Amniotic epithelial cell (primary cell): ENCODE measurements around the gene RNF225.
"Not testable (repeated sequence)": the region's sequence is repeated elsewhere in the genome, so short reads cannot be mapped to it uniquely, and the experiment has no call there.

Experiments
- DNase-seq: peaks from one replicate; pipeline ENCODE4 v3.0.0-alpha.2; 2010; ENCODE audit warnings: low read depth

RNF225 gene

DNA sequence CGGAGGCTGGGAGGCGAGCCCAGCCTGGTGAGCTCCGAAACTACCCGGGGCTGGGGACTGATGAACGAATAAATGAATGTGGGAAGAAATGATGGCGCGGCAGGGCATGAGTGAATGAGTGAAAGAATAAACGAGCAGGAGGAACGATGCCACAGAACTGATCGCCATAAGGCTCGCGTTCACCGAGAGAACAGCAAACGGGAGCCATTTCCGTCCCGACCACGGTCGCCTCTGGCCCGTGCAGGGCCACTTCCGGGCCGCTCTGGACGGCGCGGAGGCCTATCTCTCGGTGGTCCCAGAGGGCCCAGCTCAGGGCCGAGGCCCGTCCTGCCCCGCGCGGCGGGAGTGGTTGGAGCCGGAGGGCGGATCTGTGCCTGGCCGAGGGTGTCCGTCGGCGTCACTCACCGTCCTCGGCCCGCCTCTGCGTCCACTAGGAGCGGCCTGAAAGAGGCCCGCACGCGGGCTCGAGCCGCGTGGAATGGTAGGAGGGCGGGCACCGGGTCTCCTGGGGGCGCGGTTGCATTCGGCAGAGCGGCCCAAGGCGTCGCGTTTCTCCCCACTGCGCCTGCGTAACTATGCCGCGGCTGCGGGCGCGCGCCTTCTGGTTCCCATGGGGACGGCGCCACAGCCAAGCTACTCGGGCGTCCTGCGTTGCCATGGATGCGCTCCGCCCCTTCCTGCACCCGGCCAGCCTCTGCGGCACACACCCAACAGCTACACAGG is 33.0 kb upstream of the RNF225 start, which contains the start of gene ZNF497:
ZNF497 (minus strand) TSS at position 480 of the 723 bp plus-strand sequence. CDS start 5,116 bp downstream, outside the sequence.
- peak; percentile 91 for DNase-seq

DNA sequence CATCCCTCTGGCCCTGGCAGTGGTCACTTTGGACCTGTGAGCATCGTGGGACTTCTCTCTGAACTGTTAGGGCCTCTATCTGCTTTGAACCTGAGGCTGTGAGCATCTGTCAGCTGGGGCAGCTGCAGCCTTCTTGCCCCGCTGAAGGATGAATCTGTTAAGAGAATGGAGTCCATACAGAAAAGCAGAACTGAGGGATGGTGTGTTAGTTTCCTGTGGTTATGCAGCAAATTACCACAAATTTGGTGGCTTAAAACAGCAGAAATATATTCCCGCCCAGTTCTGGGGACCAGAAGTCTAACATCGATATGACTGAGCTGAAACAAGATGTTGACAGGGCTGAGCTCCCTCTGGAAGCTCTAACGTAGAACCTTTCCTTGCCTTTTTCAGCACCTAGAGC is 31.3 kb upstream of the RNF225 start:
- no peak for DNase-seq

DNA sequence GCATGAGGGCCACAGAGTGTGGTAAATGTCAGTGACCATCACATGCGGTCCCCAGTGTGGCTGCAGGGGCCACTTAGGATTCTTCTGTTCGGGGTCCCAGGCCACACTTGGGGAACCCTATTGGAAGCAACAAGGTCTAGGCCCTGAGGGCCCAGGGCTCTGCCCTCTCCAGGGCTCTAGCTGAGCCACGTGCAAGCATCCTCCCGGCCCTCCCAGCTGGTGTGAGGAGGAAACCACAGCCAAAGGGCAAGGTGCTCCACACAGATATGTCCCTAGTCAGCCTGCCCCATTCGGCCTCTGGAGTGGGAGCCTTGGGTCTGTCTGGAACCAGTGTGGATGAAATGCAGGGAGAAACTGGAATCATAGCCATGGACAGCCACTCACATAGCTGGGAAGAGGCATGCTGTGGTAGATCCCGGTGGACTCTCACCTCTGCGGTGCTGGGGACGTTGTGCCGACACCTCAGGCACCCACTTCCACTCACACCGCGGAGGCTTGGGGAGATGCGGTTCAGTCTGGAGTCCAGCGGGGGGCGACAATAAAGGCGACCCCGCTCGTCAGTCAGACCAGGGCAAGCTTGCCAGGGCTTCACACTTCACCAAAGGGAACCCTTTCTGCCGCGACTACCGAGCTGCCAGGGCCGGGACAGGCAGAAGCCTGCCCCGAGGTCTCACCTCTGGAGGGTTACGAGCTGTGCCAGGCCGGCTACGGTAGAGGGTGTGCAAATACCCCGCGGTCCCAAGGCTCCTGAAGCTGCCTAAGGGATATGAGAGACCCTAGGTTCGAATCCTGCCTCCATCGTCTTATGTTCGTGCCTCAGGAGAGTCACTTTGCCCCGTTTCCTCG is 28.6 kb upstream of the RNF225 start:
- no peak for DNase-seq

DNA sequence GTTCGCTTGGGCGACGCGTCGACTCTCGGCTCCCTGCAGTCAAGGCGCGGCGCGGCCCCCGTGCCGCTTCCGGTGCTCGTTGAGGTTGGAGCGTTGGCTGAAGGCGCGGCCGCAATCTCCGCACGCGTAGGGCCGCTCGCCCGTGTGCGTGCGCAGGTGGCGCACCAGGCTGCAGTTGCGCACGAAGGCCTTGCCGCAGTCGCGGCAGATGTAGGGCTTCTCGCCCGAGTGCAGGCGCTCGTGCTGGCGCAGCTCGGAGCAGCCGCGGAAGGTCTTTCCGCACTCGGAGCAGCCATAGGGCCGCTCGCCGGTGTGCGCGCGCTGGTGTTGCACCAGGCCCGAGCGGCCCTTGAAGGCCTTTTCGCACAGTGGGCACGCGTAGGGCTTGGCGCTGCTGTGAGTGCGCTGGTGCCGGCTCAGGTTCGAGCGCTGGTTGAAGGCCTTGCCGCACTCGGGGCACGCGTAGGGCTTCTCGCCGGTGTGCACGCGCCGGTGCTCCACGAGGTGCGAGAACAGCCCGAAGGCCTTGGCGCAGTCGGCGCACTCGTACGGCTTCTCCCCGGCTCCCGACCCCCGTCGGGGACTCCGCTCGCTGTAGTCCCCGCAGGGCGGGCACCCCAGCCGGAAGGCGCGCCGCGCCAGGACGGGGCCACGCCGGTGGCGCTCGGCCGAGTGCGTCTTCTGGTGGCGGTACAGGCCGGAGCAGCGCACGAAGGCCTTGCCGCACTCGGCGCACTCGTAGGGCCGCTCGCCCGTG is 27.6 kb upstream of the RNF225 start:
- no peak for DNase-seq

DNA sequence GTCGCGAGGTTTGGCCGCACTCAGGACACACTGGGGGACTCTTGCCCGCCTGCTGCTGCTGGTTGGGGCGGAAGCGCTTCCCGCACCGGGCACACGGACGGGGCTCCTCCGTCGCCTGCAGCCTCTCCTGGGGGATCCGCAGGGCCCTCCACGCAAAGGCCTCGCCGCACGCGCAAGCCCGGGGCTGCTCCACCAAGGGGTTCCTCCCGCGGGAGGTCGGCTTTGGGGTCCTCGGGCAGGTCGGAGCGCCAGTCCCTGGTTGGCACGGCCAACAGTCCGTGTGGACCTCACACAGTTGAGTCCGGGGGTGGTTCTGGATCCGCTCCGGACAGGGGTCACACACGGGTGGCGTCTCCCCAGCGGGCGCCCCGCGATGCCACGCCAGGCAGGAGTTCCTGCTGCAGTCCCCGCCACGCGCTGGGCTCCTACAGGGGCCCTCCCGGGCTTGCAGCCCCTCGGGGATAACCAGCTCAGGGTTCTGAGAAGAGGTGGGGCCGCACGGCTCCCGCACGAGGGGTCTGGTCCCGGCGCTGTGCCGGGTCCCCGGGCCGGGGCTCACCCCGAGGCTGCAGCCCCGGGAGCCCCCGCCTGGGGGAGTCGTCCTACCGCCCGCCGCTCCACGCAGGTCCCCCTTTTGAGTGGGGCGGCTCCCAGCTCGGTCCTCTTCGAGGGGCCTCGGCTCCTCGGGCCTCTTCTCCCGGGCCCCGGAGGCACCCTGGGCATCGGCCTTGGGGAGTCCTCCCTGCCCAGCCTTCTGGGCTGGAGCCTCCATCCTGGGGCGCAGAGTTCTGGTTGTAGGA is 26.7 kb upstream of the RNF225 start:
- no peak for DNase-seq

DNA sequence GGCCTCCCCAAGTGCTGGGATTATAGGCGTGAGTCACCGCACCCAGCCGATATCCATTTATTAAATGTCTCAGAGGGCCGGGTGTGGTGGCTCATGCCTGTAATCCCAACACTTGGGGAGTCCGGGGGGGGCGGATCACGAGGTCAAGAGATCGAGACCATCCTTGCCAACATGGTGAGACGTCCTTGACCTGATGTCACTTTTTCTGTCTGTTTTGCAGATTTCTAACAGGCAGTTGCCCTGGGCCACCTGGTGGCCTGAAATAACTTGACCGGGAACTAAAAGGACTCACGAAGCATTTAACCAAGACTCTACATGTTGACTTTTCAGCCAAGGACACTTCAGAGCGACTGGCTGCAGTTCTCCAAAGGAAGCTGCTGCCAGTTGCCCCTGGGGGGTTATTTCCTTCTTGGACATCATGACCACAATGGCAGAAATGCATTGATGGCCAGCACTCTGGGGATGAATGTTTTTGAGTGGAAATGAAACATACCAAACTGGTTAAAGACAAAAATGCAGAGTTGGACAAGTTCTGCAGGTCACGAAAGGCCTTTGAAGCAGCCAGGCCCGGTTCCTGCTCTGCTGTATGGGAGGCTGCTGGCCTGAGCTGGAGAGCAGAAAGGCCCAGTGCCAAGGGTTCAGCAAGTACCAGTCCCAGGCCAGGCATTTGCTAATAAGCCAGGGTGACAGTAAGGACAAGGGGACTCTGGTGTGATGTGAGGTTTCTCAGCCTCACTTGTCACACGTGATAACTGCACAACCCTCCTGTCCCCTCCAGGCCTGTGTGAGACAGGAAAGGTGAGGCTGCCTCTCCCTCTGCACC is 22.9 kb upstream of the RNF225 start:
- DNase-seq, result no peak

DNA sequence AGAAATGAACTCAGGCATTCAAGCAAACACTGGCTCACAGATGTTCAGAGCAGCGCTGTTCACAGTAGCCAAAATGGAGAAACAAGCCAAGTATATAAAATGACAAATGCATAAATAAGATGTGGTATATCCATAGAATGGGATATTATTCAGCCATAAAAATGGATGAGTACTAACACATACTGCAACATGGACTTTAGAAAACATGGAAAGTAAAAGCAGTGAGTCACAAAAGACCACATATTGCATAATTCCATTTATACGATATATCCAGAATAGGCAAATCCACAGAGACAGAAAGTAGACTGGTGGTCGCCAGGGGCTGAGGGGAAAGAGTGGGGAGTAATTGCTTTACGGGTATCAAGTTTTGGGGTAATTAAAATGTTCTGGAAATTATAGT is 21.3 kb upstream of the RNF225 start:
- peak; percentile 50 for DNase-seq

DNA sequence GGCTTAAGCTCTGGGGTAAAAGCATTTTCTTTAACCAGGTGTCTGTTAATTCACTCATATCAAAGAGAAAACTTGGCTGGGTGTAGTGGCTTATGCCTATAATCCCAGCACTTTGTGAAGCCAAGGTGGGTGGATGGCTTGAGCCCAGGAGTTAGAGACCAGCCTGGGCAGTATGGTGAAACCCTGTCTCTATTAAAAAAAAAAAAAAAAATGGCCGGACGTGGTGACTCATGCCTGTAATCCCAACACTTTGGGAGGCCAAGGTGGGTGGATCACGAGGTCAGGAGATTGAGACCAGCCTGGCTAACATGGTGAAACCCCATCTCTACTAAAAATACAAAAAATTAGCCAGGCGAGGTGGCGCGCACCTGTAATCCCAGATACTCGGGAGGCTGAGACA is 18.7 kb upstream of the RNF225 start:
- not testable (repeated sequence) for DNase-seq

DNA sequence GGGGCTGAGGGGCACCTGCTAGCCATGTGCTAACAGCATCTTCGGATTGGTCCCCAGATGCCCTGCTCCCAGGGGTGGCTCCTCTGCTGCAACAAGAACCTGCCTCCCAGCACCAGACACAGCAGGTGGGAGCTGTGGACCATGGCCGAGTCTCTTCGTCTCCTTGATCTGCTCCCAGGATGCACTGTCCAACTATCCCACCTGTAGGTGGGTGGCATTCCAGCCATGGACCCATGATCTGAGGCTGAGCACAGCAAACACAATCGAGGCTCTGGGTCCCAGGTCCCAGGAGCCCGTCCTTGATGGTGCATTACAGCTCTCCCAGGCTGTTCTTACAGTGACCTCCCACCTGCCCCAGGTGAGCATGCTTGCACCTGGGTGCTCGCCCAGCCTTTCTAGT is 16.2 kb upstream of the RNF225 start:
- DNase-seq, result no peak

DNA sequence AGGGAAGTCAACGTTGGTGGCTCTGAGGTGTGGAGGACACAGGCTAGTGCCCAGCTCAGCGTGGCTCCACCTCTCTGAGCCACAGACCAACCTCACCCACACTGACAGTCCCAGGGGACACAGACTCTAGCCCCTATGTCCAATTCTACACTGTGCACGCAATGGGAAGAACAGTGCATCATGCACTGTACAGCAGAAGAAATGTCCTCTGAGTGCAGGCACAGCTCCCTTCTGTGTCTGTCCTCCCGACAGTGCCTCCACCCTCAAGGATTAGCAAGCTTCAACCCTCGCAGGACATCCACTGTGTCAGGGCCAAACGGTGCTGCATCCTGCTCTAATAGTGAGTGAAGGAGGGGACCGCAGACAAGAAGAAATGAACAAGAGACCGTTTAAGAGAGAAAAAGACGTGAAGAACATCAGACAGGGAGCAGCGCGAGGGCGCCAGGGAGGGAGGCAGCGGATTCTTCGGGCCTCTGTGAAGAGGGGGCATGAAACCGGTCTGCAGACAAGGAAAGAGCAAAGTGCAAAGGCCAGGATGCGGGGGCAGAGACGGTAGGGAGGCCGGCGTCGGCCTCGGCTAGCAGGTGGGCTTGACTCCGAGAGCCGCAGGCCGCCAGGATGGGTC is 15.3 kb upstream of the RNF225 start:
- no peak for DNase-seq

DNA sequence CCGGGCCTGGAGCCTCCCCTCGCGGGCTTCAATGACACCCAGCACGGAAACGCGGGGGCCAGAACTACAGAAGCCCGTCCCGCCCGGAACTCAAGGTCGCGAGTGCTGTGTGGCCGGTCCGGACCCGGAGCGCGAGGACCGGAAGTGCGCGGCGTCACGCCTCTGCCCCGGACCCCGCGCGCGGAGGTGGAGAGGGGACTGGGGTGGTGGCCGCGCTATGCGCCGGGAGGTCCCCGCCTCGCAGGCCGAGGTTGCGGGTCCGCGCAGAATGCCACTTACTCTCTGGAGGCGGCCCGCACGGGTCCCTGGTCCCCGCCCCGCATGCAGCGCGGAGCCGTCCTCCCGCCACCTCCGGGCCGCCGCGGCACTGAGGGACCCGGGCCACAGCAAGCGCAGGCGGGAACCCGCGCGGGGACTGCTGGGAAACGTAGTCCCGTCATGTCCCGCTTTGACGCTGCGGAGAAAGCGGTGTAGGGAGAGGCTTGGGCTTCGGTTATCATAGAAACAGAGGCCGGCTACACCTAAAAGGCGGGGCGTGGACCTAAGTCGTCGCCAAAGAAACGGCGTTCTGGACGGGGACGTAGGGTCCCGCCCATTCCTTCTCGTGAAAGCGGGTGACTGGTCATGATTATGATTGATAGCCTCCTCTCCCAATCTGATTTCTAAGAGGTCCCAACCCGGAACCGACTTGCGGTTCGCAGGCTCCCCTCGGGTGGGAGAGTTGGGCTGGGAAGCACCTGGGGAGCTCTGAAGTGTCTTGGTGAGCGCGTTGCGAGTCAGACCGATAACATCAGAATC is 14.6 kb upstream of the RNF225 start, which contains the start of gene ZNF837:
ZNF837 (minus strand) TSS at position 369 of the 798 bp plus-strand sequence. CDS start 11,698 bp downstream, outside the sequence.
- peak; percentile 100 for DNase-seq

DNA sequence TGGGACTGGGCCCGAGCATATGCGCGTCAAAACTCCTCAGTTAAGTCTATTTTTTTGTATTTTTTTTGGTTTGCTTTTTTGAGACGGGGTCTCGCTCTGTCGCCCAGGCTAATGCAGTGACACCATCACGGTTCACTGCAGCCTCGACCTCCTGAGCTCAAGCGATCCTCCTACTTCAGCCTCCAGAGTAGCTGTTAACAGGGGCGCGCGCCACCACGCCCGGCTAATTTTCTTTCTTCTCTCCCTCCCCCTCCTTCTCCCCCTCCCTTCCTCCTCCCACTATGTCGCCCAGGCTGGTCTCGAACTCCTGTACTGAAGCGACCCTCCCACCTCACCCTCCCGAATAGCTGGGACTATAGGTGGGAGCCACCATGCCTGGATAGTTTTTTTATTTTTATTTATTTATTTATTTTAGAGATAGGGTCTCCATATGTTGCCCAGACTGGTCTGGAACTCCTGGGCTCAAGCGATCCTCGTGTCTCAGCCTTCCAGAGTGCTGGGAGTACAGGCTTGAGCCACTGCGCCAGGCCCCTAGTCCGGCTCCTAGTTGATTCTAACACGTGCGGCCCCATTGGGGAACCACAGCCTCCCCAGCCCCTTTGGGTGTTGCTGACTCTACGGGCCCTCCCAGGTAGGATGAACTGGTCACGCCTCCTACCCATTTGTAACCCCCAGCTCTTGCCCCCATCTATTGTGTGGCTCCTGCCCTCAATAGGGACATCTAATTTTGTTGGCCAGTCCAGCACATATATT is 13.8 kb upstream of the RNF225 start:
- no peak for DNase-seq

DNA sequence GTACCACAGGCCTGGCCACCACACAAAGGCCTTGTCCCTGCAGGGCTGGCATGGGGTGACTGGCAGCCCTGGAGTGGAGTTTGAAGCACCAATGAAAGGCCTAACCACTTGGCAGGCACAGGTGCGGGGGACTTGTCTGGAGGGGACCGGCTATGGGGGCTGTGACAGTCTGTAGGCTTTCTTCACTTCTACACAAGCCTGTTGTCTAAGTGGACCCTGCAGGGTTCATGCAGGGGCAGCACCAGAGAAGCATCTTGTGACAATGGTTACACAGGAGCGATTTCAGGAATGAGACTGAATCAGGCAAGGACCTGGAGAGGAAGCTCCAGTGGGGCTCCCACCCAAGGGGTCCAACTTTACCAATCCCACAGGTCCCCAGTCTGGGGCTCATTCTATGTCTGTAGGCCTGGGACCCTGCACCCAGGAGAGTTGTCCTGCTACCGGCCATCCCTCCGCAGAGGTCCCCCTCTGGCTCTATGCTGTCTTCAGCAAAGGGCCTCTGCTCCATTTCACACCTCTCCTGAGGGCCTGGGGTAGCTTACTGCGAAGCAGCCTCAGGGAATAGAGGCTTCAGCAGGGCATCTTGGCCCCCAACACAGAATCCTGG is 12.4 kb upstream of the RNF225 start:
- DNase-seq, result no peak

DNA sequence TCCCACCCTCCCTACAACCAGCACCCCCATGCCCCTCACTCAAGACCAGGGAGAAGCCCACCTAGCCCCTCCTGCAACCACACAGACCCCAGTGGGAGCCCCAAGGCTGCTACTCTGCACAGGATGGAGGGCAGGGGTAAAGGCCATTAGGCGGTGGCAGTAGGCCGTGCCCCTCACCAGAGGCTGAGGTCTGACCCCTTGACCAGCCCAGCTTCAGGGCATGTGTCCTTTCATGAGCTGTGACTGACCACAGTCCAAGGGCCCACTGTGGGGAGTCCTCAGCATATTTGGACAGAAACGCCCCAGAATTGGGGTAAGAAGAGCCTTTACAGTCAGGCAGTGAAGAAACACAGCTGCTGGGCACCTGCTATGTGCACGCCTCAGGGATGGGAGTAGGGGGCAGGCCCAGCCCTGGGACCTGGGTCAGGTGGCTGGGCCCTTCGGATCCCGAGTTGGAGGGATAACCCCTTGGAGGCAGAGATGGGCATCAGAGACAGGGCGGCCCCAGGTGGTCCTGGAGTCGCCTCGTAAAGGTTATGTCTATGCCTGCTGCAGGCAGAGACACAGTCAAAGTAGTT is 10.1 kb upstream of the RNF225 start:
- no peak for DNase-seq

DNA sequence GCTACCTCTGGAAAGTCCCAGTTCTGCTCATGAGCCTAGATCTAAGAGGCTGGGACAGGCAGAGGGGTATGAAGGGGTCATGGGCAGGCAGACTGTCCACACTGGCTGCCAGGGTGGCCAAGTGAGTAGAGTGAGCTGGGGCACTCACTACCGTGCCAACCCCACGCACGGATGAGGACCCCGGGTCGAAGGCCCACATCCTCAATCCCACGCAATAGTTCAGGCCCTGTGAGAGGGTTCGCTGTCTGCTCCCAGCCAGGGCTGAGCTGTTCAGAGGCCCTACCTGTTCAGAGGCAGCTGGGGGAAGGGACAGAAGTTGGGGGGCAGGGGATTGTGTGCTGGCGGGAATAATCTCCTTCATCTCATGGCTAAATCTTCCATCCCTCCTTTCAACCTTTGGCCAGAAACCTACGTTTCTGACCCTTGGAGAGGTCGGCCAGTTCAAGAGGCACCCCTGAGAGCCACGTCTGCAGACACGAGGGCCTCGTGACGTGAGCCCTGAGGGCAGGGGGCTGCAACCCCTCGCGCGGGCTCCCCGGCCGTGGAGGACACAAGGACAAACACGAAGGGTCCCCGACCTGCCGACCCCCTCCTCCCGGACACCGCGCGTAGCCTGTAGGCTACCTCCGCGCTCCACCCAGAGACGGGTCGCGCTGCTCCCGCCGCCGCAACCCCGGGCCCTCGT is 9.4 kb upstream of the RNF225 start:
- no peak for DNase-seq

DNA sequence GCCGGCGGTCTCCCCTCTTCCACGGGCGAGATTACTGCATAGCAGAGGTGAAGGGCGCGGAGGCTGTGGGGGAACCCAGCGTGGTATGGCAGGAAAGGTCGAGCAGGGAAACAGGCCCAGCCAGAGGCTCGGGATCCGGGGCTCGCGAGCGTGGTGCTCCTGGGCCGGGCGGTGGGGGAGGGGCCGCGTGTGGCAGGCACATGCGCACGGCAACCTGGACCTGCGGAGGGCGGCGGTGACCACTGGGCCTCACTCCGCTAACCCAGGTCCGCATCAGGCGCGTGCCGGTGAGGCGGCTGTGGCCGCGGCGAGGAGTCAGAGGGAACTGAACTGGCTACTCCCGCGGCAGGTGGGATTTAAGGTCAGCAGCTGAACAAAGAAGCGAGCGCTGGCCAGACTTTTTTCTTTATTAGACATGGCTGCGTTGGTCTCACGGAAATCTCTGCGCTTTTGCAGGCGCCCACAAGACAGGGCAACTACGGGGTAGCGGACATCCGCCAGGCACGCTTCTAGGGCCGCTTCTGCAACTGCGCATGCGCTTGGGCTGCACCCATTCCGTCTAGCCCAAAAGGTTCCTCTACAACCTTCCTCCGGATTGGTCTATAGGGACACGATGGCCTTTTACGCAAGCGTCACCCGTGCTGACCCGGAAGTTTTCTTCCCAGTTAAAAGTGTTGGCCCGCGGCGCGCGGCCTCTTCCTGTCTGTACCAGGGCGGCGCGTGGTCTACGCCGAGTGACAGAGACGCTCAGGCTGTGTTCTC is 8.7 kb upstream of the RNF225 start, which contains the start of gene RPS5:
RPS5 (plus strand) TSS at position 694 of the 762 bp plus-strand sequence. CDS start 869 bp downstream, outside the sequence.
- peak; percentile 99 for DNase-seq
